HG03575 (cell line): ENCODE results near the gene ZFR.

Experiments
- ATAC-seq: cut with Tn5 transposase; IDR thresholded peaks from one replicate; pipeline ENCODE4 v1.9.1; 2021; ENCODE audit not compliant: unreplicated experiment, insufficient number of reproducible peaks, low FRiP score; ENCODE audit errors: extremely low read depth

ZFR gene

DNA sequence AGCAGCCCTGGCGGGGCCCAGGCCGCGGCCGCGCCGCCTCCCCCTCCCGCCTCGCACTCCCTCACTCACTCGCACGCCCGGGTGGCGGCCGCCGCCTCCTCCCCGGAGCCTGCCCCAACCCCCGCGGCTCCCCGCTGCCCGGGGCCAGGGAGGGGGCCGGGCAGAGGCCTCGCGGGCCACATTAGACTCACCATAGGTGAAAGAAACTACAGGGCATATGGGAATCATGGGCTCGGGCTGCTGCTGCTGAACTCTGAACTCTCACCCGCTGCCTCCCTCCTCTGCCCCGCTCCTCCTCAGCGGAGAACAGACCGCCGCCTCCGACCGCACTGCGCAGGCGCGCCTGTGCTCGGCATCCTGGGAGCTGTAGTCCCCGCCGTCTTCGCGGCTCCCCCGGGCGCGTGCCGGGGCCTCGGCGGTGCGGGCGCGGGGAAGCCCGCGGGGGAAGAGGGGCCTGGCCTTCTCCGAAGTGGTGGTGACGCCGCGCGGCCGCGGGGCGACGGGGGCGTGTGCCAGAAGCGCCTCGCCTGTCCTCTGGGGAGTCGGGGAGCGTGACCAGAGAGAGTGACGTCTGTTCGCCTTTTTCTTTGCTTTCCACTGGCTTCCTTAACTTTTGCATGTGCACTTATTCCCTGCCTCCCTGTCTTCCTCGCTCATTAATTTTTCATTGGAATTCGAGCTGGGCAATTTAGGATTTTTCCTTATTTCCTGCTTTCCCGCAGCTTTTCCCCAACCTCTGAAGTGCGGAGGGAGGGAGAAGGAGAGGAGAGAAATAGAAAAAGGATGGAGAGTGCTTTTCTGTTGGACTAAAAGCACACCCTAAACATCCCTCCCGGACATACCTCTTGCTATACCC is at the start of gene ZFR:
Gene ZFR, minus strand, starts transcription at position 310 of the 856 bp plus-strand sequence. Its CDS starts 82 bp downstream, at position 228.
- ATAC-seq, result peak; percentile 34

GRCh38 chr5:32490972-32491557 is 46.5 kb upstream of the ZFR start:
- no peak for ATAC-seq

GRCh38 chr5:32489791-32490562 is 45.4 kb upstream of the ZFR start:
- ATAC-seq, result no peak

GRCh38 chr5:32487424-32487823 is 42.9 kb upstream of the ZFR start:
- no peak for ATAC-seq

DNA sequence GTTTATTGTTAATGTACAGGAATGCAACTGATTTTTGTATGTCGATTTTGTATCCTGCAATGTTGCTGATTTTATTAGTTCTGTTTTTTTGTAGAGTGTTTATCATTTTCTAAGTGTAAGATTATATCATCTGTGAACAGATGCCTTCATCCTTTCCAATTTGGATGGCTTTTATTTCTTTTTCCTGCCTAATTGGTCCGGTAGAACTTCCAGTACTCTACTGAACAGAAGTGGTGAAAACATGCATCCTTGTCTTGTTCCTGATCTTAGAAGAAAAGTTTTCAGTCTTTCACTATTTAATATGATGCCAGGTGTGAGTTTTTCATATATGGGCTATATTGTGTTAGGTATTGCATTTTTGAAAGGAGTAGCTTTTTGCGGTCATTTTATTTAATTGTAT is 42.5 kb upstream of the ZFR start:
- ATAC-seq, result no peak

GRCh38 chr5:32482193-32482592 is 37.7 kb upstream of the ZFR start:
- ATAC-seq, result no peak

DNA sequence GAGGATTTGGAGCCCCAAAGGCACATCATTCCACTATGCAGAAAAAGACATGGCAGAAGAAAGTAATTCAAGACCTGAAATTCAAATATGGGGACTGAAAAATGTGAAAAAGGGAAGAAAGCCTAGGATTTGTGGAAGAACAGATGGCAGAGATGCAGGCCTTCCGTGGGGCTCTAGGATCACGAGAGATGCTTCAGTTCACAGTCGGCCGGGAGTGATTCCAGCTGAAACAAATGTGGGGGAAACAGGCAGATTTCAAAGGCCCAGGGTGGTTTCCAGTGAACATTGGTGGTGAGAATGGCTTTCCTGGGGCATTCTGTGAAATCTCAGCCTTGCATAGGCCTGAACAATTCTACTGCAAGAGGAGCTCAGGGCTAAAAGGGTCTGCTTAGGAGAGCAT is 34.6 kb upstream of the ZFR start:
- ATAC-seq, result no peak

DNA sequence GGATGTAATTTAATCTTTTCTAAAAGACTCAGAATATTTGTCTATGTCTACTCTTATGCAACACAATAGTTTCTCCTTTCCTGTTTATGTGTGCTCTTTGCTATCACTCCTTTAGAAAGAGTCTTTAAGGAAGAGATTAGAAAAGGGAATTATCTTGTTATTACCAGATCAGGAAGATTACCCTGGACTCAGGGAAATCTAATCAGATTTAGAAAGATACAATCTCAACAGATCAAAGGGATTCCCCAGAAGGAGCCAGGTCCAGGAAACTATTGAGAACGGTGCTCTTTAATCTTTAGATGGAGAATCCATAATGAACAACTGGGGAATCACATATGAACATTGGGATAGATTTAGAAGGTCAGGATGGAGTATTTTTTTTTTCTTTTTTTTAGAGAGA is 32.4 kb upstream of the ZFR start:
- ATAC-seq, result no peak

DNA sequence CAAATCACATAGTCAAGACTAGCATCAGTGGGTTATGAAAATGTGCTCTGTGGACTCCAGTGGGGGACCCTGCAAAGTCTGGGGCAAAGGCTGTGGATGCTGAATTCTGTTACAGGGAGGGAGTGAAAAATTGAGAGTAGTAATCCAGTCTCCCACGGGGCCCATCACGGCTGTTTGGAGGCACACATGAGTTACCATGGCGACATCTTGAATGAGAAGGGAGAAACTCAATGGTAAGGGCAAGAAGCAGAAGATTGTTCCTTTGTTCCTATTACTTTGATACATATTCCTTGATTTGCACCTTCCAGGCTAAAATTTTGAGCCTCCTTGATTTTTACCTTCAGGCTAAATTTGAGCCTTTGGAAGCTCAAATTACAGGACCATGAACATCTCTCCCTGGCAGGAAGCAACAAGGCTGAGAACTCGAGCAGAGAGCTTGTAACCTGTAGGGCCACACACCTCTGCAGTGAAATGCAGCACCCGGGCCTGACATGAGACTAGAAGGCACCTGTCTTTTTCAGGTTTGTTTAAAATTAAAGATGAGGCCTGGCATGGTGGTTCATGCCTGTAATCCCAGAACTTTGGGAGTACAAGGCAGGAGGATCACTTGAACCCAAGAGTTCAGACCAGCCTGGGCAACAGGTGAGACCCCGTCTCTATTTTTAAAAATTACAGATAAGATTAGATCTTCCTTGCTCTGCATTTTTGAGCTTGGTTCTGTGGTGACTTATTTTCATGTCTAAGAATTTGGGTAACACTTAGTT is 31.0 kb upstream of the ZFR start:
- ATAC-seq, result no peak

- no peak for ATAC-seq
Measured at GRCh38 chr5:32474209-32474854, 29.8 kb upstream of the ZFR start.

- no peak for ATAC-seq
Measured at GRCh38 chr5:32473072-32473471, 28.5 kb upstream of the ZFR start.

DNA sequence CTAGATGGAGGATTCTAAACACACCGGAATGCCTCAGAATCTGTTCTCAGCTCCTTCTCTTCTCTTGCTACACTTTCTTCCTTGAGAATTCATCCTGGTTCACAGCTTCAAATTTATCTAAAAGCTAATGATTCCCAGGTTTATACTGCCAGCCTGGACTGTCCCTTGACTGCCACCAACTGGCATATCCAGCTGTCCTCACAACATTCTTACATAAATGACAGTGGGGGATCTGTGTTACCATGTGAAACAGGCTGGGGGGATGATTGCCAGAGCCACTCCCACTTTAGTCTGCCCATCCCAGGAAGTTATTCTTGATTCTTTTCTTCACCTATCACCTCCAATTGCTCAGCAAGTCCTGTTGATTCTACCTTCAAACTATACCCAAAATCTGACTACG is 27.2 kb upstream of the ZFR start:
- no peak for ATAC-seq

DNA sequence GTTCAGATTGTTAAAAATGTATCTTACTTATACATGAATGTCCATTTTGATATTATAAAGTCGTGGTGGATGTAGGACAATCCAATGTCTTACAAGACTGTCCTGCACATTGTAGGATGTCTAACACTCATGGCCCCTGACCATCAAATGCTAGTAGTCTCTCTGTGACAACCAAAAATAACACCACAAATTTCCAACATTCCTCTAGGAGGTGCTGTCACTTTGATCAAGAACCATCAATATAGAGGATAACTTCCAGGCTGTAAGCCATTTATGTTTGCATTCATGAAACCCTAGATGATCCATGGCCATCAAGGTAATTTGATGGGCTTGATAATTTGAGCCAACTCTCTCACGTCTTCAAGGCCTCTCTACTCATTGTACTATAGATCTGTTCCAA is 20.5 kb upstream of the ZFR start:
- ATAC-seq, result no peak

DNA sequence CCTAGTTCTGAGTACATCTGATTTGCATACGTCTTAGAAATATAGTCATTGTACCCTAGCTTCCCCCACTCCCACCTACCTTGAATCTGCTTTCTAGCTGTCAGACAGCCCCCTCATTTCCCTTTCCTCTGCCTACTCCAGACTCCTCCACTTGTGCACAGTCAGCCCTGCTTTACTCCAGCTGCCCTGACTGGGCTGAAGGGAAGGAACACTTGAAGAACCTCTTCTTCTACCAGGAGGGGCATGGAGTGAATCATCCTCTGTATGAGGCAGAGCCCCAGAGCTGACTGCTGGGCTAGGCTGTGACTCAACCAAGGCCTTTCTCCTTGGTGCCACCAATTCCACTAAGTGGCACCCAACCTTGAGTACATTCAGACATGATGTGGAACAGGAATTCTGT is 18.1 kb upstream of the ZFR start:
- no peak for ATAC-seq

- no peak for ATAC-seq
Measured at GRCh38 chr5:32461441-32462120, 17.0 kb upstream of the ZFR start.

GRCh38 chr5:32460702-32461101 is 16.2 kb upstream of the ZFR start:
- no peak for ATAC-seq

- ATAC-seq, result no peak
Measured at GRCh38 chr5:32458880-32459495, 14.4 kb upstream of the ZFR start.

GRCh38 chr5:32455311-32455710 is 10.8 kb upstream of the ZFR start:
- no peak for ATAC-seq
